H1 (cell line): ENCODE data around the gene CEP290. TPM values are rescaled to one million over a fixed set of nuclear protein-coding genes. Genes with fewer than 3 reads are reported as not detected.

ENCODE experiments used
- CTCF ChIA-PET: fragments of 300-600 bp; sonication (Branson Sonifier 250); formaldehyde crosslinking; loops from one replicate; lab custom pipeline; 2021; ENCODE audit not compliant: partially characterized antibody; lab: Charles Lee
- POLR2A ChIA-PET: fragments of 300-600 bp; sonication (Branson Sonifier 250); formaldehyde crosslinking; loops from one replicate; lab custom pipeline; 2021; ENCODE audit warnings: inconsistent platforms; ENCODE audit not compliant: partially characterized antibody; lab: Charles Lee
- DNase-seq, 2 experiments: peaks; one replicate each; pipeline versions ENCODE4 v3.0.0 to v3.0.0-alpha.2; 2010 to 2022; ENCODE audit warnings: low spot score in 2 of 2, low read depth in 1 of 2, mixed read lengths in 1 of 2
- FAIRE-seq: peaks from 2 replicates; lab custom pipeline; 2011; peaks lifted over from hg19 to GRCh38; lab: Jason Lieb, UNC
- H2AFZ ChIP-seq: 2 replicates; pipeline ENCODE4 v1.8.1; 2012; ENCODE audit warnings: low read length, inconsistent platforms
- H2AK5ac ChIP-seq: 2 replicates; pipeline ENCODE4 v1.6.1; 2013; ENCODE audit warnings: low read depth, low read length
- H2BK120ac ChIP-seq: replicated peaks from 2 replicates; pipeline ENCODE3; 2013; ENCODE audit warnings: low read depth, low read length, inconsistent platforms
- H2BK12ac ChIP-seq: 2 replicates; pipeline ENCODE4 v1.6.1; 2013; ENCODE audit warnings: low read depth, low read length
- H2BK15ac ChIP-seq: 2 replicates; pipeline ENCODE4 v1.6.1; 2013; ENCODE audit warnings: low read length
- H2BK20ac ChIP-seq: 2 replicates; pipeline ENCODE4 v1.6.1; 2013; ENCODE audit warnings: low read length
- H2BK5ac ChIP-seq: 2 replicates; pipeline ENCODE4 v1.6.1; 2013; ENCODE audit warnings: low read depth, low read length
- H3K14ac ChIP-seq: 2 replicates; pipeline ENCODE4 v1.6.1; 2013; ENCODE audit warnings: inconsistent platforms; ENCODE audit not compliant: insufficient read length
- H3K18ac ChIP-seq: 2 replicates; pipeline ENCODE4 v1.6.1; 2013; ENCODE audit warnings: low read length; ENCODE audit errors: extremely low read depth
- H3K23ac ChIP-seq: 2 replicates; pipeline ENCODE4 v1.6.1; 2013; ENCODE audit warnings: inconsistent platforms; ENCODE audit not compliant: insufficient read length
- H3K23me2 ChIP-seq: 2 replicates; pipeline ENCODE4 v1.6.1; 2013; ENCODE audit warnings: low read depth, low read length
- H3K27ac ChIP-seq: 2 replicates; pipeline ENCODE4 v1.6.1; 2011; ENCODE audit warnings: low read depth, low read length, inconsistent platforms
- H3K27me3 ChIP-seq, 4 experiments: replicated peaks in 1 of 4; 1 replicate in 1 of 4; 2 replicates in 3 of 4; pipeline versions ENCODE4 v1.6.1 to v1.8.1; 2011 to 2013; ENCODE audit warnings: low read length in 3 of 4, mild to moderate bottlenecking in 3 of 4, inconsistent platforms in 2 of 4, mixed read lengths in 2 of 4, moderate library complexity in 1 of 4; ENCODE audit not compliant: control insufficient read depth in 3 of 4, insufficient read depth in 3 of 4; ENCODE audit errors: extremely low read depth in 1 of 4
- H3K36me3 ChIP-seq, 4 experiments: 2 replicates each; pipeline versions ENCODE4 v1.6.1 to v1.8.1; 2011 to 2013; ENCODE audit warnings: mild to moderate bottlenecking in 4 of 4, low read length in 3 of 4, moderate library complexity in 2 of 4, control low read depth in 1 of 4, inconsistent platforms in 1 of 4; ENCODE audit not compliant: insufficient read depth in 4 of 4, control insufficient read depth in 2 of 4
- H3K4ac ChIP-seq: replicated peaks from 2 replicates; pipeline ENCODE3; 2013; ENCODE audit warnings: low read length, low read depth, mixed read lengths, inconsistent platforms; ENCODE audit not compliant: insufficient read length
- H3K4me1 ChIP-seq, 4 experiments: replicated peaks in 1 of 4; 1 replicate in 1 of 4; 2 replicates in 3 of 4; pipeline versions ENCODE4 v1.6.1 to v1.8.1; 2011 to 2013; ENCODE audit warnings: low read length in 3 of 4, inconsistent platforms in 2 of 4, mixed read lengths in 1 of 4; ENCODE audit not compliant: insufficient read depth in 4 of 4, control insufficient read depth in 3 of 4
- H3K4me2 ChIP-seq, 2 experiments: 2 replicates each; pipeline versions ENCODE4 v1.6.1 to v1.8.1; 2011 to 2013; ENCODE audit warnings: low read depth in 2 of 2, low read length in 2 of 2, control low read depth in 1 of 2, inconsistent platforms in 1 of 2, mild to moderate bottlenecking in 1 of 2; ENCODE audit not compliant: insufficient read depth in 1 of 2
- H3K4me3 ChIP-seq, 4 experiments: fragments of 200-600, 300-600 bp in 1 of 4; sonication (generic), shearing (Covaris generic), sonication (Bioruptor Twin) in 1 of 4; 2 replicates each; pipeline versions ENCODE4 v1.5.1 to v1.8.1; 2011 to 2016; ENCODE audit warnings: low read length in 4 of 4, low read depth in 3 of 4, control low read depth in 2 of 4, inconsistent platforms in 2 of 4, mild to moderate bottlenecking in 2 of 4, mixed read lengths in 1 of 4, moderate library complexity in 1 of 4; ENCODE audit not compliant: insufficient read depth in 2 of 4; ENCODE audit errors: extremely low read depth in 1 of 4
- H3K56ac ChIP-seq: replicated peaks from 2 replicates; pipeline ENCODE3; 2013; ENCODE audit warnings: low read depth, mild to moderate bottlenecking, mixed read lengths, low read length, inconsistent platforms; ENCODE audit not compliant: insufficient read length
- H3K79me1 ChIP-seq: 2 replicates; pipeline ENCODE4 v1.6.1; 2013; ENCODE audit warnings: low read depth, low read length, control low read depth
- H3K79me2 ChIP-seq, 2 experiments: 2 replicates each; pipeline versions ENCODE4 v1.6.1 to v1.8.1; 2012 to 2013; ENCODE audit warnings: low read length in 2 of 2, mild to moderate bottlenecking in 2 of 2, inconsistent platforms in 1 of 2; ENCODE audit not compliant: insufficient read depth in 2 of 2, control insufficient read depth in 1 of 2
- H3K9ac ChIP-seq, 4 experiments: replicated peaks in 1 of 4; 1 replicate in 1 of 4; 2 replicates in 3 of 4; pipeline versions ENCODE4 v1.6.1 to v1.8.1; 2011 to 2013; ENCODE audit warnings: low read depth in 3 of 4, low read length in 3 of 4, control low read depth in 2 of 4, mild to moderate bottlenecking in 2 of 4, moderate library complexity in 2 of 4, inconsistent platforms in 1 of 4; ENCODE audit errors: extremely low read depth in 1 of 4
- H3K9me3 ChIP-seq, 2 experiments: 2 replicates each; pipeline versions ENCODE4 v1.6.1 to v1.8.1; 2012 to 2013; ENCODE audit warnings: mild to moderate bottlenecking in 2 of 2, moderate library complexity in 2 of 2, control low read depth in 1 of 2, inconsistent platforms in 1 of 2, low read depth in 1 of 2, low read length in 1 of 2, mixed read lengths in 1 of 2; ENCODE audit not compliant: insufficient read depth in 2 of 2
- H4K20me1 ChIP-seq, 2 experiments: replicated peaks in 1 of 2; 2 replicates each; pipeline versions ENCODE3 to v1.8.1; 2011 to 2013; ENCODE audit warnings: inconsistent platforms in 2 of 2, low read length in 2 of 2, mild to moderate bottlenecking in 1 of 2; ENCODE audit not compliant: insufficient read depth in 2 of 2, control insufficient read depth in 1 of 2
- H4K5ac ChIP-seq: 2 replicates; pipeline ENCODE4 v1.6.1; 2013; ENCODE audit warnings: low read length, low read depth, mixed read lengths, inconsistent platforms; ENCODE audit not compliant: insufficient read length
- H4K8ac ChIP-seq: 2 replicates; pipeline ENCODE4 v1.8.0; 2013; ENCODE audit warnings: mild to moderate bottlenecking, moderate library complexity, low read length, inconsistent platforms; ENCODE audit not compliant: insufficient read depth; ENCODE audit errors: extremely low read depth
- H4K91ac ChIP-seq: replicated peaks from 2 replicates; pipeline ENCODE3; 2013; ENCODE audit warnings: low read length, mixed read lengths, inconsistent platforms; ENCODE audit not compliant: insufficient read length
- ATF2 ChIP-seq: IDR thresholded peaks from 2 replicates; pipeline ENCODE4 v1.6.1; 2012; ENCODE audit warnings: low read length, inconsistent platforms
- BRCA1 ChIP-seq: IDR thresholded peaks from 2 replicates; pipeline ENCODE4 v1.6.1; 2012; ENCODE audit warnings: low read depth, low read length, improper control_type of control experiment
- CBX5 ChIP-seq: fragments of 300-800, 300-1000 bp; sonication (generic); IDR thresholded peaks from 2 replicates; pipeline ENCODE4 v1.7.1; 2016; ENCODE audit warnings: antibody characterized with exemption, low read length, low read depth
- CHD2 ChIP-seq: IDR thresholded peaks from 2 replicates; pipeline ENCODE4 v1.6.1; 2012; ENCODE audit warnings: low read length, improper control_type of control experiment
- JUND ChIP-seq: IDR thresholded peaks from 2 replicates; pipeline ENCODE4 v1.6.1; 2011; ENCODE audit warnings: mild to moderate bottlenecking, improper control_type of control experiment, low read length
- RAD21 ChIP-seq, 2 experiments: IDR thresholded peaks in 1 of 2; conservative IDR thresholded peaks in 1 of 2; 2 replicates each; pipeline ENCODE4 v1.6.1; 2011; ENCODE audit warnings: low read depth in 2 of 2, low read length in 2 of 2, improper control_type of control experiment in 1 of 2, inconsistent platforms in 1 of 2, mild to moderate bottlenecking in 1 of 2, moderate library complexity in 1 of 2
- RBBP5 ChIP-seq: IDR thresholded peaks from 2 replicates; pipeline ENCODE4 v1.7.1; 2012; ENCODE audit warnings: low read depth, mild to moderate bottlenecking, inconsistent platforms, low read length, moderate library complexity, borderline replicate concordance
- SAP30 ChIP-seq: fragments of 300-600 bp; sonication (generic); IDR thresholded peaks from 2 replicates; pipeline ENCODE4 v1.7.1; 2012; ENCODE audit warnings: low read length, moderate library complexity, mild to moderate bottlenecking, inconsistent platforms; ENCODE audit not compliant: insufficient read depth, insufficient replicate concordance
- SP4 ChIP-seq: IDR thresholded peaks from 2 replicates; pipeline ENCODE4 v1.6.1; 2012; ENCODE audit warnings: low read length, inconsistent platforms
- TEAD4 ChIP-seq: IDR thresholded peaks from 2 replicates; pipeline ENCODE4 v1.6.1; 2012; ENCODE audit warnings: low read depth, low read length, inconsistent platforms, mixed read lengths
- WGBS, 2 experiments: shearing (Covaris generic) in 1 of 2; methylation state at CpG; one replicate each; pipeline versions ENCODE4 v1.1.6 to v1.1.7; 2013 to 2015; ENCODE audit warnings: low lambda C conversion rate in 2 of 2, mixed read lengths in 2 of 2, inconsistent platforms in 1 of 2, low coverage in 1 of 2, missing lambda C conversion rate in 1 of 2; ENCODE audit not compliant: insufficient replicate concordance in 2 of 2, insufficient coverage in 1 of 2, insufficient read length in 1 of 2; ENCODE audit errors: extremely low coverage in 1 of 2, missing lambda C conversion rate in 1 of 2; 5-methylcytosine and 5-hydroxymethylcytosine counted together
- polyA plus RNA-seq, 7 experiments: library from polyadenylated mRNA; depleted of rRNA in 3 of 7; stranded (reverse) in 5 of 7; unstranded in 2 of 7; fragments of >200 nt in 5 of 7; fragments of 200-250 nt in 2 of 7; gene quantifications; 1 replicate in 5 of 7; 2 replicates in 1 of 7; 4 replicates in 1 of 7; pipeline versions ENCODE4 v1.2.1 to v1.2.3, GENCODE V29; 2011 to 2013; ENCODE audit warnings: missing spikeins in 2 of 7, mixed read lengths in 2 of 7
- total RNA-seq: library from RNA; stranded (reverse); fragmentation: NEBNext Ultra II Directional; extraction: Animal tissue kit (Norgen Biotek cat#: 25700); gene quantifications from 2 replicates; pipeline ENCODE4 v1.2.1, GENCODE V29; 2021

The CEP290 gene
- total and polyA plus RNA-seq, 2 of the 8 experiments (the other 6 are each of a cell fraction or from before 2014, with no cell fraction given) = 2.1 to 5.9 TPM

- no peak overlapping the region for H2AK5ac ChIP-seq
- ChIA-PET CTCF (no interaction called here), POLR2A (no interaction called here)
- H2BK12ac ChIP-seq = no peak overlapping the region
- H3K23me2 ChIP-seq = no peaks in the 10 kb centered on the region
- TF ChIP-seq RBBP5 (no peak), RAD21 (IDR thresholded peaks at IDR 0.05 in 1 of 2, conservative IDR thresholded peaks at IDR 0.05 in 1 of 2; ENCODE audit: low read depth in 2 of 2, low read length in 2 of 2) (no peak), TEAD4 (no peak), SP4 (no peak), CBX5 (no peak), JUND (no peak), CHD2 (no peak), BRCA1 (no peak), SAP30 (no peak), ATF2 (no peak)
- H4K20me1 ChIP-seq = no peaks in the 10 kb centered on the region
- DNase-seq (no peak), FAIRE-seq (no peak)
- no peak overlapping the region for H3K23ac ChIP-seq
- no peak overlapping the region for H2BK15ac ChIP-seq
- no peak overlapping the region for H3K4ac ChIP-seq
- no peak overlapping the region for H4K91ac ChIP-seq
- H3K36me3 ChIP-seq = peaks cover 3 to 16% (median 5%) of the 10 kb centered on the region in 4 experiments; a peak in 5 of 8 replicates
- H3K4me2 ChIP-seq = no peak overlapping the region
- no peak overlapping the region for H3K9ac ChIP-seq
- WGBS, 2 experiments = 93% methylated on average over 3 of the region's 3 CpGs; no CpG with 5 or more reads in 1 of the 2 experiments
- H3K27ac ChIP-seq = no peak overlapping the region
- no peak overlapping the region for H2BK5ac ChIP-seq
- H2AFZ ChIP-seq = no peak overlapping the region
- no peaks in the 10 kb centered on the region for H3K27me3 ChIP-seq
- no peak overlapping the region for H4K8ac ChIP-seq
- H3K79me2 ChIP-seq = no peaks in the 10 kb centered on the region
- H3K4me1 ChIP-seq = no peaks in the 10 kb centered on the region
- no peak overlapping the region for H3K4me3 ChIP-seq
- H2BK20ac ChIP-seq = no peak overlapping the region
- no peak overlapping the region for H3K18ac ChIP-seq
- H3K9me3 ChIP-seq = no peaks in the 10 kb centered on the region
- H3K56ac ChIP-seq = no peak overlapping the region
- no peaks in the 10 kb centered on the region for H3K79me1 ChIP-seq
- H4K5ac ChIP-seq = no peak overlapping the region
- no peak overlapping the region for H3K14ac ChIP-seq
- H2BK120ac ChIP-seq = no peak overlapping the region
These were observed 40.0 kb upstream of the CEP290 start for GRCh38 chr12:88181881-88182280.
